Neural cell (in vitro differentiated cells): Measurements from ENCODE around the gene CTXND1. TPM values are rescaled to one million over a fixed set of nuclear protein-coding genes. Genes with fewer than 3 reads are reported as not detected.

Experiments
- H2AFZ ChIP-seq: fragments of 200-600, 300-800 bp; sonication (generic), shearing (Covaris generic); 2 replicates; pipeline ENCODE4 v1.6.0; 2014; ENCODE audit warnings: low read depth, mild to moderate bottlenecking, antibody characterized with exemption, low read length, moderate library complexity
- H3F3A ChIP-seq: fragments of 200-600 bp; shearing (Covaris generic); 2 replicates; pipeline ENCODE4 v1.6.1; 2016; ENCODE audit warnings: mild to moderate bottlenecking, moderate library complexity, mixed read lengths, antibody characterized with exemption, low read length; ENCODE audit not compliant: insufficient read depth, poor library complexity, severe bottlenecking
- H3K27ac ChIP-seq: fragments of 200-600, 300-800 bp; sonication (generic), shearing (Covaris generic); 2 replicates; pipeline ENCODE4 v1.5.1; 2014; ENCODE audit warnings: mild to moderate bottlenecking, low read length, moderate library complexity
- H3K27me3 ChIP-seq: fragments of 300-800, 200-600 bp; sonication (generic), shearing (Covaris generic); 2 replicates; pipeline ENCODE4 v1.6.0; 2014; ENCODE audit warnings: mild to moderate bottlenecking, low read depth, low read length, moderate library complexity; ENCODE audit not compliant: insufficient read depth
- H3K36me3 ChIP-seq: fragments of 300-800, 200-600 bp; sonication (generic), shearing (Covaris generic); 2 replicates; pipeline ENCODE4 v1.5.1; 2014; ENCODE audit warnings: mild to moderate bottlenecking, antibody characterized with exemption, low read length, moderate library complexity; ENCODE audit not compliant: insufficient read depth
- H3K4me2 ChIP-seq: fragments of 300-800, 200-600 bp; sonication (generic), shearing (Covaris generic); 2 replicates; pipeline ENCODE4 v1.6.0; 2014; ENCODE audit warnings: mild to moderate bottlenecking, low read length
- H3K4me3 ChIP-seq: fragments of 300-800, 200-600 bp; sonication (generic), shearing (Covaris generic); 2 replicates; pipeline ENCODE4 v1.5.1; 2014; ENCODE audit warnings: mild to moderate bottlenecking, low read length, moderate library complexity
- H3K79me2 ChIP-seq: fragments of 200-600 bp; shearing (Covaris generic); replicated peaks from 2 replicates; pipeline ENCODE4 v1.6.0; 2014; ENCODE audit warnings: mild to moderate bottlenecking, low read length, moderate library complexity; ENCODE audit not compliant: insufficient read depth
- H3K9ac ChIP-seq: fragments of 300-800, 200-600 bp; sonication (generic), shearing (Covaris generic); 2 replicates; pipeline ENCODE4 v1.6.1; 2016; ENCODE audit warnings: mild to moderate bottlenecking, low read length, mixed read lengths
- H3K9me2 ChIP-seq: fragments of 200-600 bp; shearing (Covaris generic); 2 replicates; pipeline ENCODE4 v1.6.1; 2016; ENCODE audit warnings: mild to moderate bottlenecking, low read length, mixed read lengths; ENCODE audit not compliant: insufficient read depth
- H3K9me3 ChIP-seq: fragments of 200-600, 300-800 bp; sonication (generic), shearing (Covaris generic); 2 replicates; pipeline ENCODE4 v1.6.1; 2016; ENCODE audit warnings: mild to moderate bottlenecking, mixed run types, low read length, moderate library complexity, mixed read lengths
- H4K20me1 ChIP-seq: fragments of 200-600 bp; shearing (Covaris generic); 2 replicates; pipeline ENCODE4 v1.6.1; 2016; ENCODE audit warnings: mild to moderate bottlenecking, mixed run types; ENCODE audit not compliant: insufficient read depth
- CTCF ChIP-seq: fragments of 450-650 bp; IDR thresholded peaks from 2 replicates; pipeline ENCODE4 v1.5.1; 2014; ENCODE audit warnings: antibody characterized with exemption, mild to moderate bottlenecking, moderate library complexity; ENCODE audit not compliant: poor library complexity, severe bottlenecking
- EP300 ChIP-seq: fragments of 450-650 bp; conservative IDR thresholded peaks from 2 replicates; pipeline ENCODE4 v1.6.1; 2014; ENCODE audit warnings: antibody characterized with exemption, mild to moderate bottlenecking, moderate library complexity; ENCODE audit not compliant: poor library complexity, severe bottlenecking
- EZH2 ChIP-seq: fragments of 200-600, 300-800 bp; shearing (Covaris generic), sonication (generic); IDR thresholded peaks from 2 replicates; pipeline ENCODE4 v1.6.1; 2014; ENCODE audit warnings: antibody characterized with exemption, low read length, borderline replicate concordance, mild to moderate bottlenecking; ENCODE audit not compliant: insufficient read depth, poor library complexity, severe bottlenecking
- MXI1 ChIP-seq: fragments of 450-650 bp; conservative IDR thresholded peaks from 2 replicates; pipeline ENCODE4 v1.6.1; 2014; ENCODE audit warnings: antibody characterized with exemption, mild to moderate bottlenecking; ENCODE audit not compliant: poor library complexity, severe bottlenecking
- POLR2AphosphoS5 ChIP-seq: IDR thresholded peaks from 2 replicates; pipeline ENCODE4 v1.6.1; 2012
- RAD21 ChIP-seq: fragments of 450-650 bp; conservative IDR thresholded peaks from 2 replicates; pipeline ENCODE4 v1.6.1; 2014; ENCODE audit warnings: antibody characterized with exemption, mild to moderate bottlenecking, moderate library complexity
- REST ChIP-seq: IDR thresholded peaks from 2 replicates; pipeline ENCODE4 v1.6.1; 2012; ENCODE audit warnings: borderline replicate concordance
- SMC3 ChIP-seq: fragments of 450-650 bp; conservative IDR thresholded peaks from 2 replicates; pipeline ENCODE4 v1.6.1; 2014; ENCODE audit warnings: antibody characterized with exemption, mild to moderate bottlenecking, moderate library complexity; ENCODE audit not compliant: poor library complexity
- TAF1 ChIP-seq: IDR thresholded peaks from 2 replicates; pipeline ENCODE4 v1.6.1; 2012; ENCODE audit warnings: low read depth
- polyA plus RNA-seq: library from polyadenylated mRNA; depleted of rRNA; stranded (reverse); fragments of >200 nt; gene quantifications from 2 replicates; pipeline ENCODE4 v1.2.3, GENCODE V29; 2014

Gene CTXND1
- polyA plus RNA-seq, 1 donor from 2014 or later = not detected

- no peak for TF ChIP-seq EZH2
- no peak for TF ChIP-seq MXI1
- TF ChIP-seq RAD21 = peak; percentile 67
- peak; percentile 72 for TF ChIP-seq SMC3
- no peak for TF ChIP-seq REST
- peak; percentile 64 for TF ChIP-seq CTCF
- TF ChIP-seq POLR2AphosphoS5 = no peak
- TF ChIP-seq TAF1 = no peak
- no peak for TF ChIP-seq EP300
- Histone ChIP-seq H3K4me3 (no peak overlapping the region), H3K27me3 (no peaks in the 10 kb centered on the region), H3K9me3 (no peaks in the 10 kb centered on the region), H3K9me2 (no peaks in the 10 kb centered on the region), H3F3A (no peaks in the 10 kb centered on the region), H3K27ac (no peak overlapping the region), H3K4me2 (no peak overlapping the region), H2AFZ (no peak overlapping the region), H3K79me2 (no peaks in the 10 kb centered on the region), H4K20me1 (no peaks in the 10 kb centered on the region), H3K9ac (no peak overlapping the region), H3K36me3 (no peaks in the 10 kb centered on the region)
Measured at GRCh38 chr15:80173022-80173759, 78.8 kb downstream of the CTXND1 start.

- no peak overlapping the region for H3K27ac ChIP-seq
- H2AFZ ChIP-seq = no peak overlapping the region
- no peak overlapping the region for H3K4me3 ChIP-seq
- no peak for TF ChIP-seq TAF1
- TF ChIP-seq RAD21 = no peak
- no peak for TF ChIP-seq REST
- no peak for TF ChIP-seq MXI1
- no peak for TF ChIP-seq EZH2
- no peak for TF ChIP-seq SMC3
- H3K36me3 ChIP-seq = no peaks in the 10 kb centered on the region
- no peaks in the 10 kb centered on the region for H3K9me3 ChIP-seq
- H3K9ac ChIP-seq = no peak overlapping the region
- no peaks in the 10 kb centered on the region for H4K20me1 ChIP-seq
- no peak overlapping the region for H3K4me2 ChIP-seq
- no peaks in the 10 kb centered on the region for H3K27me3 ChIP-seq
- no peaks in the 10 kb centered on the region for H3F3A ChIP-seq
- no peaks in the 10 kb centered on the region for H3K9me2 ChIP-seq
- no peaks in the 10 kb centered on the region for H3K79me2 ChIP-seq
Measured at GRCh38 chr15:80172401-80172800, 79.6 kb downstream of the CTXND1 start.
